Neural cell (in vitro differentiated cells): ENCODE data around the gene KLHL6. TPM values are rescaled to one million over a fixed set of nuclear protein-coding genes. Genes with fewer than 3 reads are reported as not detected.
A peak's percentile ranks its signal among the peaks of the same experiment; 100 is the strongest.

Source experiments
- H2AFZ ChIP-seq: fragments of 200-600, 300-800 bp; sonication (generic), shearing (Covaris generic); 2 replicates; pipeline ENCODE4 v1.6.0; 2014; ENCODE audit warnings: low read depth, mild to moderate bottlenecking, antibody characterized with exemption, low read length, moderate library complexity
- H3F3A ChIP-seq: fragments of 200-600 bp; shearing (Covaris generic); 2 replicates; pipeline ENCODE4 v1.6.1; 2016; ENCODE audit warnings: mild to moderate bottlenecking, moderate library complexity, mixed read lengths, antibody characterized with exemption, low read length; ENCODE audit not compliant: insufficient read depth, poor library complexity, severe bottlenecking
- H3K27ac ChIP-seq: fragments of 200-600, 300-800 bp; sonication (generic), shearing (Covaris generic); 2 replicates; pipeline ENCODE4 v1.5.1; 2014; ENCODE audit warnings: mild to moderate bottlenecking, low read length, moderate library complexity
- H3K27me3 ChIP-seq: fragments of 300-800, 200-600 bp; sonication (generic), shearing (Covaris generic); 2 replicates; pipeline ENCODE4 v1.6.0; 2014; ENCODE audit warnings: mild to moderate bottlenecking, low read depth, low read length, moderate library complexity; ENCODE audit not compliant: insufficient read depth
- H3K36me3 ChIP-seq: fragments of 300-800, 200-600 bp; sonication (generic), shearing (Covaris generic); 2 replicates; pipeline ENCODE4 v1.5.1; 2014; ENCODE audit warnings: mild to moderate bottlenecking, antibody characterized with exemption, low read length, moderate library complexity; ENCODE audit not compliant: insufficient read depth
- H3K4me2 ChIP-seq: fragments of 300-800, 200-600 bp; sonication (generic), shearing (Covaris generic); 2 replicates; pipeline ENCODE4 v1.6.0; 2014; ENCODE audit warnings: mild to moderate bottlenecking, low read length
- H3K4me3 ChIP-seq: fragments of 300-800, 200-600 bp; sonication (generic), shearing (Covaris generic); 2 replicates; pipeline ENCODE4 v1.5.1; 2014; ENCODE audit warnings: mild to moderate bottlenecking, low read length, moderate library complexity
- H3K79me2 ChIP-seq: fragments of 200-600 bp; shearing (Covaris generic); replicated peaks from 2 replicates; pipeline ENCODE4 v1.6.0; 2014; ENCODE audit warnings: mild to moderate bottlenecking, low read length, moderate library complexity; ENCODE audit not compliant: insufficient read depth
- H3K9ac ChIP-seq: fragments of 300-800, 200-600 bp; sonication (generic), shearing (Covaris generic); 2 replicates; pipeline ENCODE4 v1.6.1; 2016; ENCODE audit warnings: mild to moderate bottlenecking, low read length, mixed read lengths
- H3K9me2 ChIP-seq: fragments of 200-600 bp; shearing (Covaris generic); 2 replicates; pipeline ENCODE4 v1.6.1; 2016; ENCODE audit warnings: mild to moderate bottlenecking, low read length, mixed read lengths; ENCODE audit not compliant: insufficient read depth
- H3K9me3 ChIP-seq: fragments of 200-600, 300-800 bp; sonication (generic), shearing (Covaris generic); 2 replicates; pipeline ENCODE4 v1.6.1; 2016; ENCODE audit warnings: mild to moderate bottlenecking, mixed run types, low read length, moderate library complexity, mixed read lengths
- H4K20me1 ChIP-seq: fragments of 200-600 bp; shearing (Covaris generic); 2 replicates; pipeline ENCODE4 v1.6.1; 2016; ENCODE audit warnings: mild to moderate bottlenecking, mixed run types; ENCODE audit not compliant: insufficient read depth
- EP300 ChIP-seq: fragments of 450-650 bp; conservative IDR thresholded peaks from 2 replicates; pipeline ENCODE4 v1.6.1; 2014; ENCODE audit warnings: antibody characterized with exemption, mild to moderate bottlenecking, moderate library complexity; ENCODE audit not compliant: poor library complexity, severe bottlenecking
- EZH2 ChIP-seq: fragments of 200-600, 300-800 bp; shearing (Covaris generic), sonication (generic); IDR thresholded peaks from 2 replicates; pipeline ENCODE4 v1.6.1; 2014; ENCODE audit warnings: antibody characterized with exemption, low read length, borderline replicate concordance, mild to moderate bottlenecking; ENCODE audit not compliant: insufficient read depth, poor library complexity, severe bottlenecking
- MXI1 ChIP-seq: fragments of 450-650 bp; conservative IDR thresholded peaks from 2 replicates; pipeline ENCODE4 v1.6.1; 2014; ENCODE audit warnings: antibody characterized with exemption, mild to moderate bottlenecking; ENCODE audit not compliant: poor library complexity, severe bottlenecking
- POLR2AphosphoS5 ChIP-seq: IDR thresholded peaks from 2 replicates; pipeline ENCODE4 v1.6.1; 2012
- RAD21 ChIP-seq: fragments of 450-650 bp; conservative IDR thresholded peaks from 2 replicates; pipeline ENCODE4 v1.6.1; 2014; ENCODE audit warnings: antibody characterized with exemption, mild to moderate bottlenecking, moderate library complexity
- SMC3 ChIP-seq: fragments of 450-650 bp; conservative IDR thresholded peaks from 2 replicates; pipeline ENCODE4 v1.6.1; 2014; ENCODE audit warnings: antibody characterized with exemption, mild to moderate bottlenecking, moderate library complexity; ENCODE audit not compliant: poor library complexity
- TAF1 ChIP-seq: IDR thresholded peaks from 2 replicates; pipeline ENCODE4 v1.6.1; 2012; ENCODE audit warnings: low read depth
- polyA plus RNA-seq: library from polyadenylated mRNA; depleted of rRNA; stranded (reverse); fragments of >200 nt; gene quantifications from 2 replicates; pipeline ENCODE4 v1.2.3, GENCODE V29; 2014
- TF ChIP-seq, protein P1 (sequence below): fragments of 450-650 bp; IDR thresholded peaks from 2 replicates; pipeline ENCODE4 v1.5.1; 2014; ENCODE audit warnings: antibody characterized with exemption, mild to moderate bottlenecking, moderate library complexity; ENCODE audit not compliant: poor library complexity, severe bottlenecking
- TF ChIP-seq, protein P2 (sequence below): IDR thresholded peaks from 2 replicates; pipeline ENCODE4 v1.6.1; 2012; ENCODE audit warnings: borderline replicate concordance

KLHL6 gene
- polyA plus RNA-seq, 1 donor from 2014 or later: not detected

DNA sequence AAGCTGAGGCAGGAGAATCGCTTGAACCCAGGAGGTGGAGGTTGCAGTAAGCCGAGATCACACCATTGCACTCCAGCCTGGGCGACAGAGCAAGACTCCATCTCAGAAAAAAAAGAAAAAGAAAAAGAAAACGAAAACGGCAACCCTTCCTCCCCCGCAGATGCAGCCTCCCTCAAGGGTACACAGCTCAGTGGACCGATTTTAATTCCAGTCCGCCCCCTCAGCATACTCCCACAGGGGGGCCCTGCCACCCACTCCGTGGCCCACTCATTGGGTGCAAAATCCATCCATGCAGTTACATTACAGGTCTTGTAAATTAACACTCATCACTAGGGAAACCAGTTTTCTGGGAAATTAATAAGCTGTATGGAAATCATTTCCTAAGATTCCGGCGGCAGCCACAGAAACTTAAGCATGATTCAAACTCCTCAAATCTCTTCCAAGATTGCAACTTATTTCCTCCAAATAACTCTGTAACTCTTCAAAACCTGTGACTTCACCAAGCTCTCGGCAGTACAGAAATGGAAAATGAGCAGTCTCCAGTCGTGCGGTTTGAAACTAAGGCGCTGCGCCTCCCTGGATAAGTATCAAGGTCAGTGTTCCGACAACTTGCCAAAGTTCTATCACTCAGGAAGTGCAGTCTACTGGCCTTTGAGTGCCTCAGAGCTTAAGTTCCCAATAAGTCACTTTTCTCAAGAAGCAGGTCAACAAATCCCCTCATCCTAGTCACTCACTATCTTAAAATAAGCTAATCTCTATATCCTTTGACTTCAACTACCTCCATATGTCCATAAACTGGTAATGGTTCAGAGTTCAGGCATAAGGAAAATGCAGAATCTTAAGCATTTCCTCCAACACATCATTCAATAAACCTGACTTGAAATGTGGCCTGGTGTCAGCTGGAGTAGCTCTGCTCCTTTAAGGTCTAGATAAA lies 24.7 kb upstream of the KLHL6 start:
- H3K36me3 ChIP-seq: no peaks in the 10 kb centered on the region
- no peak overlapping the region for H3K27ac ChIP-seq
- H3K9ac ChIP-seq: no peak overlapping the region
- no peaks in the 10 kb centered on the region for H3K79me2 ChIP-seq
- H4K20me1 ChIP-seq: no peaks in the 10 kb centered on the region
- H2AFZ ChIP-seq: no peak overlapping the region
- H3F3A ChIP-seq: no peaks in the 10 kb centered on the region
- no peaks in the 10 kb centered on the region for H3K27me3 ChIP-seq
- no peak overlapping the region for H3K4me2 ChIP-seq
- H3K9me2 ChIP-seq: no peaks in the 10 kb centered on the region
- no peak for TF ChIP-seq RAD21
- TF ChIP-seq TAF1: no peak
- no peak for TF ChIP-seq SMC3
- H3K9me3 ChIP-seq: no peaks in the 10 kb centered on the region
- no peak overlapping the region for H3K4me3 ChIP-seq

DNA sequence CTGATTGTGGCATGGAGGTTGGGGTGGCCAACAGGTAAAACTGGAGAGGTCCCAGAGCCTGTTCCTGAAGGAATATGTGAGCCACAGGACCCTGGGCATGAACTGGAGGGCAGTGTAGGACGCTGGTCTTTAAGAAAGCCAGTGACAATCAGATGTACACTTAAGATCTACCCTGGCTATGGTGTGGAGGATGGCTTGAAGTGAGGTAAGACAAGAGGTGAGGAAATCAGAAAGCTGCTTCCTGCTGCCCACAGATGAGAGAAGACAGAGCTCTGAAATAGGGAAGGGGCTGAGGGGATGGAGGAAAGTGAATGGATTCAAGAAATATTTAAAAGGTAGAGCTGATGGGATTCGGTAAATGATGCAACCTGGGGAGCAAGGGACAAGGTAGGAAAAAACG lies 22.7 kb upstream of the KLHL6 start:
- H3K4me2 ChIP-seq: no peak overlapping the region

More for the DNA sequence above, 22.7 kb upstream of the KLHL6 start:
- Histone ChIP-seq H3K9ac (peak overlapping the region; percentile 71), H3K36me3 (no peaks in the 10 kb centered on the region), H3K27ac (peak overlapping the region; percentile 94), H2AFZ (peak overlapping the region; percentile 17), H4K20me1 (no peaks in the 10 kb centered on the region), H3K9me3 (no peaks in the 10 kb centered on the region), H3K9me2 (no peaks in the 10 kb centered on the region), H3K79me2 (no peaks in the 10 kb centered on the region), H3K27me3 (no peaks in the 10 kb centered on the region), H3F3A (no peaks in the 10 kb centered on the region), H3K4me3 (no peak overlapping the region)
- no peak for TF ChIP-seq TAF1
- no peak for TF ChIP-seq SMC3
- TF ChIP-seq, protein P1, sequence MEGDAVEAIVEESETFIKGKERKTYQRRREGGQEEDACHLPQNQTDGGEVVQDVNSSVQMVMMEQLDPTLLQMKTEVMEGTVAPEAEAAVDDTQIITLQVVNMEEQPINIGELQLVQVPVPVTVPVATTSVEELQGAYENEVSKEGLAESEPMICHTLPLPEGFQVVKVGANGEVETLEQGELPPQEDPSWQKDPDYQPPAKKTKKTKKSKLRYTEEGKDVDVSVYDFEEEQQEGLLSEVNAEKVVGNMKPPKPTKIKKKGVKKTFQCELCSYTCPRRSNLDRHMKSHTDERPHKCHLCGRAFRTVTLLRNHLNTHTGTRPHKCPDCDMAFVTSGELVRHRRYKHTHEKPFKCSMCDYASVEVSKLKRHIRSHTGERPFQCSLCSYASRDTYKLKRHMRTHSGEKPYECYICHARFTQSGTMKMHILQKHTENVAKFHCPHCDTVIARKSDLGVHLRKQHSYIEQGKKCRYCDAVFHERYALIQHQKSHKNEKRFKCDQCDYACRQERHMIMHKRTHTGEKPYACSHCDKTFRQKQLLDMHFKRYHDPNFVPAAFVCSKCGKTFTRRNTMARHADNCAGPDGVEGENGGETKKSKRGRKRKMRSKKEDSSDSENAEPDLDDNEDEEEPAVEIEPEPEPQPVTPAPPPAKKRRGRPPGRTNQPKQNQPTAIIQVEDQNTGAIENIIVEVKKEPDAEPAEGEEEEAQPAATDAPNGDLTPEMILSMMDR: no peak
- TF ChIP-seq, protein P2, sequence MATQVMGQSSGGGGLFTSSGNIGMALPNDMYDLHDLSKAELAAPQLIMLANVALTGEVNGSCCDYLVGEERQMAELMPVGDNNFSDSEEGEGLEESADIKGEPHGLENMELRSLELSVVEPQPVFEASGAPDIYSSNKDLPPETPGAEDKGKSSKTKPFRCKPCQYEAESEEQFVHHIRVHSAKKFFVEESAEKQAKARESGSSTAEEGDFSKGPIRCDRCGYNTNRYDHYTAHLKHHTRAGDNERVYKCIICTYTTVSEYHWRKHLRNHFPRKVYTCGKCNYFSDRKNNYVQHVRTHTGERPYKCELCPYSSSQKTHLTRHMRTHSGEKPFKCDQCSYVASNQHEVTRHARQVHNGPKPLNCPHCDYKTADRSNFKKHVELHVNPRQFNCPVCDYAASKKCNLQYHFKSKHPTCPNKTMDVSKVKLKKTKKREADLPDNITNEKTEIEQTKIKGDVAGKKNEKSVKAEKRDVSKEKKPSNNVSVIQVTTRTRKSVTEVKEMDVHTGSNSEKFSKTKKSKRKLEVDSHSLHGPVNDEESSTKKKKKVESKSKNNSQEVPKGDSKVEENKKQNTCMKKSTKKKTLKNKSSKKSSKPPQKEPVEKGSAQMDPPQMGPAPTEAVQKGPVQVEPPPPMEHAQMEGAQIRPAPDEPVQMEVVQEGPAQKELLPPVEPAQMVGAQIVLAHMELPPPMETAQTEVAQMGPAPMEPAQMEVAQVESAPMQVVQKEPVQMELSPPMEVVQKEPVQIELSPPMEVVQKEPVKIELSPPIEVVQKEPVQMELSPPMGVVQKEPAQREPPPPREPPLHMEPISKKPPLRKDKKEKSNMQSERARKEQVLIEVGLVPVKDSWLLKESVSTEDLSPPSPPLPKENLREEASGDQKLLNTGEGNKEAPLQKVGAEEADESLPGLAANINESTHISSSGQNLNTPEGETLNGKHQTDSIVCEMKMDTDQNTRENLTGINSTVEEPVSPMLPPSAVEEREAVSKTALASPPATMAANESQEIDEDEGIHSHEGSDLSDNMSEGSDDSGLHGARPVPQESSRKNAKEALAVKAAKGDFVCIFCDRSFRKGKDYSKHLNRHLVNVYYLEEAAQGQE: no peak
- no peak for TF ChIP-seq RAD21
- no peak for TF ChIP-seq POLR2AphosphoS5
- no peak for TF ChIP-seq MXI1
- TF ChIP-seq EZH2: no peak
- no peak for TF ChIP-seq EP300
